GM23338 (cell line): ENCODE data around the gene GCH1.

Source experiments
- CTCF ChIP-seq, 2 experiments: fragments of 200-600 bp in 1 of 2; sonication (generic) in 1 of 2; conservative IDR thresholded peaks; 2 replicates each; pipeline versions ENCODE4 v1.5.1 to v1.6.1; 2016 to 2017; ENCODE audit warnings: antibody characterized with exemption in 2 of 2, low read depth in 2 of 2, mild to moderate bottlenecking in 2 of 2, moderate library complexity in 1 of 2
- TF ChIP-seq, protein P1 (sequence below): IDR thresholded peaks from 2 replicates; pipeline ENCODE4 v1.6.1; 2016; ENCODE audit warnings: antibody characterized with exemption

DNA sequence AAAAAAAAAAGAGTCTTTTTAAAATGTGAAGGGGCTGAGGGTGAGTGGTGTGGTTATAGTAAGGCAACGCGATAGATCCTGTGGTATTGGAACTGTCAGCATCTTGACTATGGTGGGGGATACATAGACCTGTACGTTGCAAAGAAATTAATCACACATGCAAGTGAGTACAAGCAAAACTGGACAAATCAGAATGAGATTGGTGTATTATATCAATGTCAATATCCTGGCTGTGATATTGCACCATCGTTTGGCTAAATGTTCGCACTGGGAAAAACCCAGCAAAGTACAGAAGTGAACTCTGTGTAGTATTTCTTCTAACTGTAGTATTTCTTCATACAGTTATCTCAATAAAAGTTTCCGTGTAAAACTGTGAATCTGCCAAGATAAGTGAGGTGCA is 67.9 kb downstream of the GCH1 start:
- TF ChIP-seq CTCF (conservative IDR thresholded peaks at IDR 0.05; ENCODE audit: low read depth in 2 of 2) = no peak
- TF ChIP-seq, protein P1, sequence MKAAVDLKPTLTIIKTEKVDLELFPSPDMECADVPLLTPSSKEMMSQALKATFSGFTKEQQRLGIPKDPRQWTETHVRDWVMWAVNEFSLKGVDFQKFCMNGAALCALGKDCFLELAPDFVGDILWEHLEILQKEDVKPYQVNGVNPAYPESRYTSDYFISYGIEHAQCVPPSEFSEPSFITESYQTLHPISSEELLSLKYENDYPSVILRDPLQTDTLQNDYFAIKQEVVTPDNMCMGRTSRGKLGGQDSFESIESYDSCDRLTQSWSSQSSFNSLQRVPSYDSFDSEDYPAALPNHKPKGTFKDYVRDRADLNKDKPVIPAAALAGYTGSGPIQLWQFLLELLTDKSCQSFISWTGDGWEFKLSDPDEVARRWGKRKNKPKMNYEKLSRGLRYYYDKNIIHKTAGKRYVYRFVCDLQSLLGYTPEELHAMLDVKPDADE = no peak
